PC-3 (cell line): ENCODE data around the gene HOXB13. TPM values are rescaled to one million over a fixed set of nuclear protein-coding genes. Genes with fewer than 3 reads are reported as not detected.

Source experiments
- ATAC-seq: fragments of 200-7000 bp; cut with Tn5 transposase; 2 replicates; pipeline ENCODE4 v1.9.1; 2020; ENCODE audit warnings: mild to moderate bottlenecking, moderate library complexity
- BruUV-seq: library from RNA; stranded (reverse); fragments of 400-500 nt; replicated peaks from 2 replicates; lab custom pipeline; 2021; lab: Mats Ljungman, UMichigan
- CTCF ChIA-PET: fragments of 300-600 bp; sonication (Branson Sonifier 250); formaldehyde crosslinking; loops from one replicate; lab custom pipeline; 2022; ENCODE audit warnings: antibody characterized with exemption; lab: Charles Lee
- POLR2A ChIA-PET: fragments of 300-600 bp; sonication (Branson Sonifier 250); formaldehyde crosslinking; loops from one replicate; lab custom pipeline; 2022; ENCODE audit warnings: antibody characterized with exemption; ENCODE audit not compliant: unreplicated experiment; lab: Charles Lee
- DNase-seq: peaks from one replicate; pipeline ENCODE4 v3.0.0-alpha.2; 2015
- H2AFZ ChIP-seq: fragments of 300-600 bp; sonication (generic); 2 replicates; pipeline ENCODE4 v1.6.0; 2016; ENCODE audit warnings: antibody characterized with exemption, low read length
- H3F3A ChIP-seq: fragments of 300-600 bp; sonication (generic); one replicate; pipeline ENCODE4 v1.6.0; 2017; ENCODE audit warnings: antibody characterized with exemption, low read length, control low read depth, mild to moderate bottlenecking; ENCODE audit not compliant: unreplicated experiment
- H3K27ac ChIP-seq: fragments of 300-600 bp; sonication (generic); 2 replicates; pipeline ENCODE4 v1.5.1; 2016; ENCODE audit warnings: mild to moderate bottlenecking, low read length
- H3K27me3 ChIP-seq: fragments of 300-600 bp; sonication (generic); 2 replicates; pipeline ENCODE4 v1.6.1; 2016; ENCODE audit warnings: low read length, mixed read lengths
- H3K36me3 ChIP-seq: fragments of 300-600 bp; sonication (generic); 2 replicates; pipeline ENCODE4 v1.6.1; 2016; ENCODE audit warnings: low read depth, mixed run types, low read length, mixed read lengths
- H3K4me1 ChIP-seq: fragments of 300-600 bp; sonication (generic); 2 replicates; pipeline ENCODE4 v1.5.1; 2016; ENCODE audit warnings: low read length; ENCODE audit not compliant: insufficient read depth
- H3K4me2 ChIP-seq: fragments of 300-600 bp; sonication (generic); 2 replicates; pipeline ENCODE4 v1.6.0; 2016; ENCODE audit warnings: low read length
- H3K4me3 ChIP-seq: fragments of 300-600 bp; sonication (generic); 2 replicates; pipeline ENCODE4 v1.5.1; 2016; ENCODE audit warnings: mild to moderate bottlenecking, low read length, mixed read lengths
- H3K79me2 ChIP-seq: fragments of 300-600 bp; sonication (generic); 2 replicates; pipeline ENCODE4 v1.6.1; 2017; ENCODE audit warnings: low read length, mixed read lengths
- H3K9ac ChIP-seq: fragments of 300-600 bp; sonication (generic); 2 replicates; pipeline ENCODE4 v1.6.0; 2016; ENCODE audit warnings: mild to moderate bottlenecking, low read length
- H3K9me2 ChIP-seq: fragments of 300-600 bp; sonication (generic); replicated peaks from 2 replicates; pipeline ENCODE4 v1.6.1; 2016; ENCODE audit warnings: mixed run types, low read length, mixed read lengths
- H3K9me3 ChIP-seq: fragments of 300-600 bp; sonication (generic); 2 replicates; pipeline ENCODE4 v1.6.1; 2016; ENCODE audit warnings: low read length, mixed read lengths
- H4K20me1 ChIP-seq: fragments of 300-600 bp; sonication (generic); 2 replicates; pipeline ENCODE4 v1.6.1; 2016; ENCODE audit warnings: low read length, mixed read lengths
- CTCF ChIP-seq: fragments of 300-600 bp; sonication (generic); conservative IDR thresholded peaks from 2 replicates; pipeline ENCODE4 v1.5.1; 2017; ENCODE audit warnings: antibody characterized with exemption, low read depth, mild to moderate bottlenecking, low read length
- EZH2 ChIP-seq: fragments of 300-600 bp; sonication (generic); IDR thresholded peaks from one replicate; pipeline ENCODE4 v1.6.1; 2017; ENCODE audit warnings: antibody characterized with exemption, mild to moderate bottlenecking, low read length; ENCODE audit not compliant: unreplicated experiment
- EZH2phosphoT487 ChIP-seq: fragments of 300-600 bp; sonication (generic); IDR thresholded peaks from 2 replicates; pipeline ENCODE4 v1.6.1; 2018; ENCODE audit warnings: mild to moderate bottlenecking, antibody characterized with exemption, low read length, borderline replicate concordance
- intact Hi-C: fragments of 100-400 bp; cut with micrococcal nuclease; formaldehyde crosslinking; loops from 2 replicates; pipeline ENCODE4 v1.9.0; 2023
- total RNA-seq: library from RNA; depleted of rRNA; stranded (reverse); fragments of >200 nt; gene quantifications from 2 replicates; pipeline ENCODE4 v1.2.3, GENCODE V29; 2014

The HOXB13 gene
- total RNA-seq, 1 experiment from 2014 or later, result 80.8 TPM

DNA sequence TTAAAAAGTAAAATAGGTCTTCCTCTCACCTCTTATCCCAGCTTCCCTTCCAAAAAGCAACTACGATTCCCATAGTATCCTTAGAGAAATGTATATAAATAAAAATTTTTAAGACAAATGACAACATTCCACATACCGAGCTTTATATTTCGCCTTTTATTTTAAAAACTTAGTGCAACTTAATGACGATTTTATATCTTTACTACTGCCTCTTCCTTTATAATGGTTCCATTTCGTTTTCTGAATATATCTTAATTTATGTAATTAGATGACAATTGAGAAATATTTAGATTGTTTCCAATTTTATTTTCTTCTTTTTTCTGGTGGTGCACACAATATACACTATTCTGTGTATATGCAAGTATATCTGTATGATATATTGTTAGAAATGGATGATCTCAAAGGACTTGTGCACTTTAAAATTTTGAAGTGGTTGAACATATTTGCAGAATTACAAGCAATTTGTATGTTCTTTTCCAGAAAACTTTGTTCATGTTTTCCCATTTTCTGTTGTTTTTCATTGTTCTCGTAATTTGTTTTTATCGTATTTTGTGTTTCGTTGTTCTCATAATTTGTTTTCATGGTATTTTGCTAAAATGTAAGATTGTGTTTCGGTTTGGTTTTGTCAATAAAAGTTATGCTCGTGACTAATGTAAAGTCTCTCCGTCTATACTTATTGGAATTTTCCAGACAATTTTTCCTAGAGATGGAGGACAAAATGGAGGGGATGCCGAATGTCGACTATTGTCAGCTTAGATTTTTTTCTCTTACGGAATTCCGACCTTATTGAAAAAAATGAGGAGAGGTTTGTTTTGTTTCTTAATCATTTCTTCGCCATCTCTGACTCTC, 20.4 kb upstream of the HOXB13 start:
- H3K27ac ChIP-seq, result peak overlapping the region; percentile 41
- BruUV-seq, result no TSS peak
- no peaks in the 10 kb centered on the region for H4K20me1 ChIP-seq
- H3K4me1 ChIP-seq, result peaks cover 58% of the 10 kb centered on the region
- peak; percentile 61 for DNase-seq
- no peaks in the 10 kb centered on the region for H3F3A ChIP-seq
- no peaks in the 10 kb centered on the region for H3K36me3 ChIP-seq
- ATAC-seq, result no peak
- peaks cover 38% of the 10 kb centered on the region for H3K79me2 ChIP-seq
- no peaks in the 10 kb centered on the region for H3K27me3 ChIP-seq
- H2AFZ ChIP-seq, result peak overlapping the region; percentile 89
- ChIA-PET POLR2A (interaction anchor here (0.7 to 1.1 kb wide), 4 partner anchors 10 to 144 kb away, joined by 3 to 10 read pairs (median 5); partner anchors contain the start of genes ATP5MC1 and HOXB13), CTCF (interaction anchor here (0.7 to 1.8 kb wide), 5 partner anchors 11 to 42 kb away, joined by 3 to 5 read pairs (median 4); partner anchors contain the start of gene PRAC2)
- no peaks in the 10 kb centered on the region for H3K9me2 ChIP-seq
- H3K9ac ChIP-seq, result peak overlapping the region; percentile 91
- intact Hi-C loops, result no loop called here
- H3K4me2 ChIP-seq, result peak overlapping the region; percentile 91
- H3K4me3 ChIP-seq, result peak overlapping the region; percentile 78
- TF ChIP-seq EZH2 (no peak), EZH2phosphoT487 (no peak), CTCF (no peak)
- H3K9me3 ChIP-seq, result no peaks in the 10 kb centered on the region

GRCh38 chr17:48747445-48748363, 19.2 kb upstream of the HOXB13 start:
- Histone ChIP-seq H3K27me3 (no peaks in the 10 kb centered on the region), H4K20me1 (no peaks in the 10 kb centered on the region), H3K79me2 (peaks cover 38% of the 10 kb centered on the region), H3K36me3 (no peaks in the 10 kb centered on the region), H3K9me3 (no peaks in the 10 kb centered on the region), H3K4me2 (peak overlapping the region; percentile 91), H3F3A (no peaks in the 10 kb centered on the region), H3K27ac (peak overlapping the region; percentile 74), H3K9ac (peak overlapping the region; percentile 91), H3K4me1 (peaks cover 50% of the 10 kb centered on the region), H3K4me3 (peak overlapping the region; percentile 78), H3K9me2 (no peaks in the 10 kb centered on the region), H2AFZ (peak overlapping the region; percentile 89)
- TF ChIP-seq CTCF (no peak), EZH2 (no peak), EZH2phosphoT487 (no peak)
- DNase-seq (peak; percentile 71), ATAC-seq (peak; percentile 27)
- intact Hi-C loops, result loop anchor here (2.0 kb wide), 1 partner anchor 15 kb away; no protein-coding TSS in a partner anchor
- CTCF ChIA-PET, result interaction anchor here (0.6 to 1.8 kb wide), 7 partner anchors 10 to 72 kb away, joined by 3 to 10 read pairs (median 4); no protein-coding TSS in a partner anchor
- POLR2A ChIA-PET, result interaction anchor here (0.6 to 0.7 kb wide), 3 partner anchors 9 to 19 kb away, joined by 4 to 6 read pairs (median 6); partner anchors contain the start of gene HOXB13
- BruUV-seq, result TSS peak; percentile 66
